Measurements from ENCODE around the gene UBE2Q2. TPM values are rescaled to one million over a fixed set of nuclear protein-coding genes. Genes with fewer than 3 reads are reported as not detected.

UBE2Q2 gene
- polyA plus RNA-seq, 1 of the 3 experiments (the other 2 are of a cell fraction) = 14.5 TPM

- POLR2A ChIA-PET = no interaction called here
- CTCF ChIA-PET = no interaction called here
- H3K27me3 ChIP-seq (ENCODE audit: insufficient read depth) = no peaks in the 10 kb centered on the region
These were observed 100.0 kb downstream of the UBE2Q2 start for GRCh38 chr15:75943246-75943645.

More at GRCh38 chr15:75943246-75943645, 100.0 kb downstream of the UBE2Q2 start:
- H3K36me3 ChIP-seq (replicated peaks in 1 of 2; ENCODE audit: control insufficient read depth in 1 of 2, insufficient read depth in 2 of 2, low read length in 1 of 2) = peaks cover 11 to 25% of the 10 kb centered on the region in 2 experiments
- H3F3A ChIP-seq (replicated peaks; ENCODE audit: insufficient read depth) = peaks cover 28% of the 10 kb centered on the region
- H4K20me1 ChIP-seq (ENCODE audit: insufficient read depth) = no peaks in the 10 kb centered on the region
- no peaks in the 10 kb centered on the region for H3K9me2 ChIP-seq
- H3K9me3 ChIP-seq = no peaks in the 10 kb centered on the region
- H3K27ac ChIP-seq (ENCODE audit: low read depth in 2 of 2, low read length in 1 of 2) = no peak overlapping the region
- no peak overlapping the region for H3K9ac ChIP-seq
- 53% methylated on average over 5 of the region's 5 CpGs for WGBS (ENCODE audit: low lambda C conversion rate)
- no peak for TF ChIP-seq IRF3 (IDR thresholded peaks at IDR 0.05; ENCODE audit: low read depth, low read length)
- no peak for TF ChIP-seq USF1 (IDR thresholded peaks at IDR 0.05; ENCODE audit: borderline replicate concordance, low read depth)
- TF ChIP-seq, protein P1, sequence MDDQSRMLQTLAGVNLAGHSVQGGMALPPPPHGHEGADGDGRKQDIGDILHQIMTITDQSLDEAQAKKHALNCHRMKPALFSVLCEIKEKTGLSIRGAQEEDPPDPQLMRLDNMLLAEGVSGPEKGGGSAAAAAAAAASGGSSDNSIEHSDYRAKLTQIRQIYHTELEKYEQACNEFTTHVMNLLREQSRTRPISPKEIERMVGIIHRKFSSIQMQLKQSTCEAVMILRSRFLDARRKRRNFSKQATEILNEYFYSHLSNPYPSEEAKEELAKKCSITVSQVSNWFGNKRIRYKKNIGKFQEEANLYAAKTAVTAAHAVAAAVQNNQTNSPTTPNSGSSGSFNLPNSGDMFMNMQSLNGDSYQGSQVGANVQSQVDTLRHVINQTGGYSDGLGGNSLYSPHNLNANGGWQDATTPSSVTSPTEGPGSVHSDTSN (IDR thresholded peaks at IDR 0.05) = no peak
- TF ChIP-seq FOSL2 (IDR thresholded peaks at IDR 0.05; ENCODE audit: borderline replicate concordance, low read depth) = no peak
- no peak for TF ChIP-seq EP300 (IDR thresholded peaks at IDR 0.05; ENCODE audit: borderline replicate concordance in 1 of 2, low read depth in 1 of 2, low read length in 1 of 2)
- no peak for TF ChIP-seq GATA2 (CRISPR knock-in tag; IDR thresholded peaks at IDR 0.05)
- TF ChIP-seq, protein P2, sequence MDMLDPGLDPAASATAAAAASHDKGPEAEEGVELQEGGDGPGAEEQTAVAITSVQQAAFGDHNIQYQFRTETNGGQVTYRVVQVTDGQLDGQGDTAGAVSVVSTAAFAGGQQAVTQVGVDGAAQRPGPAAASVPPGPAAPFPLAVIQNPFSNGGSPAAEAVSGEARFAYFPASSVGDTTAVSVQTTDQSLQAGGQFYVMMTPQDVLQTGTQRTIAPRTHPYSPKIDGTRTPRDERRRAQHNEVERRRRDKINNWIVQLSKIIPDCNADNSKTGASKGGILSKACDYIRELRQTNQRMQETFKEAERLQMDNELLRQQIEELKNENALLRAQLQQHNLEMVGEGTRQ (IDR thresholded peaks at IDR 0.05; ENCODE audit: borderline replicate concordance, low read depth, low read length) = no peak
- TF ChIP-seq, protein P3, sequence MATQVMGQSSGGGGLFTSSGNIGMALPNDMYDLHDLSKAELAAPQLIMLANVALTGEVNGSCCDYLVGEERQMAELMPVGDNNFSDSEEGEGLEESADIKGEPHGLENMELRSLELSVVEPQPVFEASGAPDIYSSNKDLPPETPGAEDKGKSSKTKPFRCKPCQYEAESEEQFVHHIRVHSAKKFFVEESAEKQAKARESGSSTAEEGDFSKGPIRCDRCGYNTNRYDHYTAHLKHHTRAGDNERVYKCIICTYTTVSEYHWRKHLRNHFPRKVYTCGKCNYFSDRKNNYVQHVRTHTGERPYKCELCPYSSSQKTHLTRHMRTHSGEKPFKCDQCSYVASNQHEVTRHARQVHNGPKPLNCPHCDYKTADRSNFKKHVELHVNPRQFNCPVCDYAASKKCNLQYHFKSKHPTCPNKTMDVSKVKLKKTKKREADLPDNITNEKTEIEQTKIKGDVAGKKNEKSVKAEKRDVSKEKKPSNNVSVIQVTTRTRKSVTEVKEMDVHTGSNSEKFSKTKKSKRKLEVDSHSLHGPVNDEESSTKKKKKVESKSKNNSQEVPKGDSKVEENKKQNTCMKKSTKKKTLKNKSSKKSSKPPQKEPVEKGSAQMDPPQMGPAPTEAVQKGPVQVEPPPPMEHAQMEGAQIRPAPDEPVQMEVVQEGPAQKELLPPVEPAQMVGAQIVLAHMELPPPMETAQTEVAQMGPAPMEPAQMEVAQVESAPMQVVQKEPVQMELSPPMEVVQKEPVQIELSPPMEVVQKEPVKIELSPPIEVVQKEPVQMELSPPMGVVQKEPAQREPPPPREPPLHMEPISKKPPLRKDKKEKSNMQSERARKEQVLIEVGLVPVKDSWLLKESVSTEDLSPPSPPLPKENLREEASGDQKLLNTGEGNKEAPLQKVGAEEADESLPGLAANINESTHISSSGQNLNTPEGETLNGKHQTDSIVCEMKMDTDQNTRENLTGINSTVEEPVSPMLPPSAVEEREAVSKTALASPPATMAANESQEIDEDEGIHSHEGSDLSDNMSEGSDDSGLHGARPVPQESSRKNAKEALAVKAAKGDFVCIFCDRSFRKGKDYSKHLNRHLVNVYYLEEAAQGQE (IDR thresholded peaks at IDR 0.05; ENCODE audit: low read depth, low read length) = no peak
- TF ChIP-seq RCOR1 (IDR thresholded peaks at IDR 0.05; ENCODE audit: low read length) = no peak
- TF ChIP-seq MXI1 (IDR thresholded peaks at IDR 0.05; ENCODE audit: low read depth, low read length) = no peak
- TF ChIP-seq MAX (IDR thresholded peaks at IDR 0.05; ENCODE audit: low read depth) = no peak
- TF ChIP-seq YY1 (IDR thresholded peaks at IDR 0.05; ENCODE audit: low read depth) = no peak
- TF ChIP-seq FOXJ3 (CRISPR knock-in tag; IDR thresholded peaks at IDR 0.05) = no peak
- TF ChIP-seq FOXM1 (IDR thresholded peaks at IDR 0.05; ENCODE audit: low read depth) = no peak
- TF ChIP-seq RFX5 (IDR thresholded peaks at IDR 0.05; ENCODE audit: low read length) = no peak
- TF ChIP-seq CTCF (IDR thresholded peaks at IDR 0.05) = no peak
- no peak for TF ChIP-seq TEAD4 (IDR thresholded peaks at IDR 0.05; ENCODE audit: borderline replicate concordance, insufficient read depth)
- no peak for TF ChIP-seq NFIC (IDR thresholded peaks at IDR 0.05; ENCODE audit: borderline replicate concordance)
- no peaks in the 10 kb centered on the region for H3K79me2 ChIP-seq (ENCODE audit: insufficient read depth)
- H2AFZ ChIP-seq (ENCODE audit: low read depth) = no peak overlapping the region
- no peak overlapping the region for H3K4me3 ChIP-seq (ENCODE audit: low read depth in 2 of 2, low read length in 1 of 2)
- H3K4me1 ChIP-seq (ENCODE audit: control insufficient read depth in 1 of 2, insufficient read depth in 2 of 2, low read depth in 1 of 2, low read length in 1 of 2) = no peaks in the 10 kb centered on the region
- DNase-seq = no peak
- no peak overlapping the region for H3K4me2 ChIP-seq
